GM23338 (cell line): ENCODE measurements around the gene CHSY1. TPM values are rescaled to one million over a fixed set of nuclear protein-coding genes. Genes with fewer than 3 reads are reported as not detected.

ENCODE experiments used
- ATAC-seq: fragments of 200-7000 bp; cut with Tn5 transposase; 3 replicates; pipeline ENCODE4 v1.9.1; 2020
- DNase-seq: peaks from one replicate; pipeline ENCODE4 v3.0.0-alpha.2; 2015; ENCODE audit warnings: low spot score
- H2AFZ ChIP-seq: fragments of 200-600 bp; sonication (generic); 2 replicates; pipeline ENCODE4 v1.8.0; 2016; ENCODE audit warnings: antibody characterized with exemption, mild to moderate bottlenecking, moderate library complexity
- H3F3A ChIP-seq: fragments of 200-600 bp; sonication (generic); replicated peaks from 2 replicates; pipeline ENCODE4 v1.8.0; 2017; ENCODE audit warnings: antibody characterized with exemption, mixed run types, low read depth
- H3K27ac ChIP-seq: fragments of 200-600 bp; sonication (generic); 2 replicates; pipeline ENCODE4 v1.6.1; 2016; ENCODE audit warnings: low read depth
- H3K27me3 ChIP-seq: fragments of 200-600 bp; sonication (generic); 2 replicates; pipeline ENCODE4 v1.8.0; 2016; ENCODE audit warnings: mild to moderate bottlenecking, mixed run types, moderate library complexity; ENCODE audit not compliant: insufficient read depth
- H3K36me3 ChIP-seq: fragments of 200-600 bp; sonication (generic); 2 replicates; pipeline ENCODE4 v1.8.0; 2016; ENCODE audit warnings: mild to moderate bottlenecking; ENCODE audit not compliant: insufficient read depth
- H3K4me1 ChIP-seq: fragments of 200-600 bp; sonication (generic); 2 replicates; pipeline ENCODE4 v1.8.0; 2016; ENCODE audit warnings: mild to moderate bottlenecking, moderate library complexity; ENCODE audit not compliant: insufficient read depth
- H3K4me2 ChIP-seq: fragments of 200-600 bp; sonication (generic); 2 replicates; pipeline ENCODE4 v1.7.1; 2017; ENCODE audit warnings: mixed run types
- H3K4me3 ChIP-seq: fragments of 200-600 bp; sonication (generic); 2 replicates; pipeline ENCODE4 v1.6.1; 2016; ENCODE audit warnings: mixed run types
- H3K79me2 ChIP-seq: fragments of 200-600 bp; sonication (generic); replicated peaks from 2 replicates; pipeline ENCODE4 v1.8.0; 2017; ENCODE audit warnings: mild to moderate bottlenecking; ENCODE audit not compliant: insufficient read depth
- H3K9me2 ChIP-seq: fragments of 200-600 bp; sonication (generic); 2 replicates; pipeline ENCODE4 v1.8.0; 2017; ENCODE audit not compliant: insufficient read depth
- H4K20me1 ChIP-seq: fragments of 200-600 bp; sonication (generic); replicated peaks from 2 replicates; pipeline ENCODE4 v1.8.0; 2017; ENCODE audit warnings: mild to moderate bottlenecking; ENCODE audit not compliant: insufficient read depth
- H3K27ac Mint-ChIP-seq: 2 replicates; pipeline ENCODE4 v1.8.0; 2020; ENCODE audit warnings: inconsistent platforms, mild to moderate bottlenecking, moderate library complexity, mixed read lengths
- H3K27me3 Mint-ChIP-seq: 3 replicates; pipeline ENCODE4 v1.8.0; 2022; ENCODE audit warnings: low read depth, mild to moderate bottlenecking, moderate library complexity, mixed read lengths, inconsistent platforms; ENCODE audit not compliant: insufficient read depth, poor library complexity
- H3K36me3 Mint-ChIP-seq: 3 replicates; pipeline ENCODE4 v1.8.0; 2021; ENCODE audit warnings: low read depth, mild to moderate bottlenecking, inconsistent platforms, moderate library complexity, mixed read lengths
- H3K4me1 Mint-ChIP-seq: 3 replicates; pipeline ENCODE4 v1.8.0; 2020; ENCODE audit warnings: mild to moderate bottlenecking, inconsistent platforms, mixed read lengths
- H3K4me3 Mint-ChIP-seq: 3 replicates; pipeline ENCODE4 v1.8.0; 2021; ENCODE audit warnings: moderate library complexity, mild to moderate bottlenecking, inconsistent platforms, mixed read lengths
- H3K9me3 Mint-ChIP-seq: 3 replicates; pipeline ENCODE4 v1.8.0; 2020; ENCODE audit warnings: moderate library complexity, mild to moderate bottlenecking, inconsistent platforms, mixed read lengths
- CREB1 ChIP-seq: fragments of 250-450 bp; sonication (Bioruptor Pico); IDR thresholded peaks from 2 replicates; pipeline ENCODE4 v1.5.0; 2020; ENCODE audit warnings: low read depth, mild to moderate bottlenecking, moderate library complexity
- CTCF ChIP-seq, 2 experiments: fragments of 200-600 bp in 1 of 2; sonication (generic) in 1 of 2; conservative IDR thresholded peaks; 2 replicates each; pipeline versions ENCODE4 v1.5.1 to v1.6.1; 2016 to 2017; ENCODE audit warnings: antibody characterized with exemption in 2 of 2, low read depth in 2 of 2, mild to moderate bottlenecking in 2 of 2, moderate library complexity in 1 of 2
- ETS1 ChIP-seq: IDR thresholded peaks from 2 replicates; pipeline ENCODE4 v1.6.1; 2016; ENCODE audit warnings: antibody characterized with exemption
- EZH2 ChIP-seq: fragments of 200-600 bp; sonication (generic); IDR thresholded peaks from one replicate; pipeline ENCODE4 v1.8.0; 2017; ENCODE audit warnings: antibody characterized with exemption, mild to moderate bottlenecking, low read depth; ENCODE audit not compliant: unreplicated experiment
- EZH2phosphoT487 ChIP-seq: fragments of 200-600 bp; sonication (generic); IDR thresholded peaks from one replicate; pipeline ENCODE4 v1.8.1; 2018; ENCODE audit warnings: antibody characterized with exemption; ENCODE audit not compliant: unreplicated experiment
- JUNB ChIP-seq: IDR thresholded peaks from one replicate; pipeline ENCODE4 v1.6.1; 2016; ENCODE audit warnings: antibody characterized with exemption; ENCODE audit not compliant: unreplicated experiment
- NANOG ChIP-seq: IDR thresholded peaks from 2 replicates; pipeline ENCODE4 v1.6.1; 2016; ENCODE audit warnings: antibody characterized with exemption, borderline replicate concordance
- POLR2AphosphoS5 ChIP-seq: IDR thresholded peaks from 2 replicates; pipeline ENCODE4 v1.6.1; 2016; ENCODE audit warnings: antibody characterized with exemption, low read depth
- REST ChIP-seq: IDR thresholded peaks from one replicate; pipeline ENCODE4 v1.6.1; 2018; ENCODE audit warnings: antibody characterized with exemption; ENCODE audit not compliant: unreplicated experiment
- STAT1 ChIP-seq: IDR thresholded peaks from one replicate; pipeline ENCODE4 v1.6.1; 2016; ENCODE audit warnings: antibody characterized with exemption; ENCODE audit not compliant: unreplicated experiment
- ZNF114 ChIP-seq: fragments of 250-450 bp; sonication (Bioruptor Pico); IDR thresholded peaks from 2 replicates; pipeline ENCODE4 v1.5.0; 2020; ENCODE audit warnings: mild to moderate bottlenecking, moderate library complexity
- ZNF331 ChIP-seq: fragments of 250-450 bp; sonication (Bioruptor Pico); IDR thresholded peaks from 2 replicates; pipeline ENCODE4 v1.5.0; 2020; ENCODE audit warnings: low read depth, mild to moderate bottlenecking, moderate library complexity
- ZNF462 ChIP-seq: fragments of 250-450 bp; sonication (Bioruptor Pico); IDR thresholded peaks from 2 replicates; pipeline ENCODE4 v1.5.0; 2020; ENCODE audit warnings: mild to moderate bottlenecking, moderate library complexity
- polyA plus RNA-seq: library from polyadenylated mRNA; unstranded; fragments of >200 nt; fragmentation: Nextera tagmentation; extraction: Ambion mirVana; gene quantifications from 2 replicates; pipeline ENCODE4 v1.2.1, GENCODE V29; 2016
- total RNA-seq: library from RNA; depleted of rRNA; stranded (reverse); fragments of >200 nt; shearing (Covaris generic); gene quantifications from 2 replicates; pipeline ENCODE4 v1.2.3, GENCODE V29; 2014

The CHSY1 gene
- total and polyA plus RNA-seq, 2 experiments from 2014 or later, result 9.8 to 47.7 TPM

- Histone ChIP-seq H3F3A (no peaks in the 10 kb centered on the region), H2AFZ (no peak overlapping the region), H3K79me2 (no peaks in the 10 kb centered on the region), H3K4me1 (no peaks in the 10 kb centered on the region), H3K27ac (no peak overlapping the region), H3K36me3 (no peaks in the 10 kb centered on the region), H4K20me1 (no peaks in the 10 kb centered on the region), H3K4me3 (no peak overlapping the region), H3K27me3 (no peaks in the 10 kb centered on the region), H3K4me2 (no peak overlapping the region), H3K9me2 (0 out of 2 replicates have a peak, but pooled peaks cover 5% of the 10 kb centered on the region)
- Mint-ChIP-seq H3K27me3 (peaks cover 2% of the 10 kb centered on the region), H3K27ac (no peak overlapping the region), H3K4me3 (no peak overlapping the region), H3K4me1 (peaks cover 11% of the 10 kb centered on the region), H3K36me3 (no peaks in the 10 kb centered on the region), H3K9me3 (no peaks in the 10 kb centered on the region)
- DNase-seq, result no peak
- no peak for TF ChIP-seq JUNB
- no peak for TF ChIP-seq EZH2phosphoT487
- TF ChIP-seq STAT1, result no peak
- TF ChIP-seq NANOG, result no peak
- TF ChIP-seq CREB1 (CRISPR knock-in tag), result no peak
- no peak for TF ChIP-seq REST
- TF ChIP-seq EZH2, result no peak
- no peak for TF ChIP-seq ZNF114 (CRISPR knock-in tag)
- TF ChIP-seq CTCF (conservative IDR thresholded peaks at IDR 0.05; ENCODE audit: low read depth in 2 of 2), result no peak
- no peak for TF ChIP-seq ZNF462 (CRISPR knock-in tag)
- TF ChIP-seq ETS1, result no peak
- no peak for TF ChIP-seq POLR2AphosphoS5
- TF ChIP-seq ZNF331 (CRISPR knock-in tag), result no peak
- no peak for ATAC-seq
These were observed 104.7 kb downstream of the CHSY1 start for GRCh38 chr15:101147181-101147580.
